PC-3 (cell line): ENCODE measurements around the gene COL3A1.

Experiments
- CTCF ChIP-seq: fragments of 300-600 bp; sonication (generic); conservative IDR thresholded peaks from 2 replicates; pipeline ENCODE4 v1.5.1; 2017; ENCODE audit warnings: antibody characterized with exemption, low read depth, mild to moderate bottlenecking, low read length
- EZH2 ChIP-seq: fragments of 300-600 bp; sonication (generic); IDR thresholded peaks from one replicate; pipeline ENCODE4 v1.6.1; 2017; ENCODE audit warnings: antibody characterized with exemption, mild to moderate bottlenecking, low read length; ENCODE audit not compliant: unreplicated experiment
- EZH2phosphoT487 ChIP-seq: fragments of 300-600 bp; sonication (generic); IDR thresholded peaks from 2 replicates; pipeline ENCODE4 v1.6.1; 2018; ENCODE audit warnings: mild to moderate bottlenecking, antibody characterized with exemption, low read length, borderline replicate concordance

GRCh38 chr2:189000221-189000620, 26.0 kb downstream of the COL3A1 start:
- TF ChIP-seq CTCF (no peak), EZH2 (no peak), EZH2phosphoT487 (no peak)
